ENCODE results near the gene BEND4.

Gene BEND4

DNA sequence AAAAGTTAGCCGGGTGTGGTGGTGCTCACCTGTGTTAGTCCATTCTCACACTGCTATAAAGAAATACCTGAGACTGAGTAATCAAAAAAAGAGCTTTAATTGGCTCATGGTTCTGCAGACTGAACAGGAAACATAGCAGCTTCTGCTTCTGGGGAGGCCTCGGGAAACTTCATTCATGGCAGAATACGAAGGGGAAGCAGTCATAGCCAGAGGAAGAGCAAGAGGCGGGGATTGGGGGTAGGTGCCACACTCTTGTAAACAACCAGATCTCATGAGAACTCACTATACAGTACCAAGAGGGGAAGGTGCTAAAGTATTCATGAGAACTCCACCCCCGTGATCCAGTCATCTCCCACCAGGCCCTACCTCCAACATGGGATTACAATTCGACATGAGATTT, 64.1 kb downstream of the BEND4 start:
- no peaks in the 10 kb centered on the region for H3K36me3 ChIP-seq (ENCODE audit: control insufficient read depth, insufficient read depth, low read length)
- H3K4me3 ChIP-seq (ENCODE audit: low read depth, low read length): no peak overlapping the region
- no peaks in the 10 kb centered on the region for H3K4me1 ChIP-seq (ENCODE audit: control insufficient read depth, insufficient read depth, low read length)
- no peak overlapping the region for H3K9ac ChIP-seq (ENCODE audit: low read depth, low read length)
- no peaks in the 10 kb centered on the region for H3K9me3 ChIP-seq (ENCODE audit: control insufficient read depth, insufficient read depth, low read length)
- no peaks in the 10 kb centered on the region for H3K27me3 ChIP-seq (ENCODE audit: control insufficient read depth, insufficient read depth, low read length)

GRCh38 chr4:42083816-42084215, 68.6 kb downstream of the BEND4 start:
- Histone ChIP-seq H3K4me3 (ENCODE audit: low read depth, low read length) (no peak overlapping the region), H3K27me3 (ENCODE audit: control insufficient read depth, insufficient read depth, low read length) (no peaks in the 10 kb centered on the region), H3K4me1 (ENCODE audit: control insufficient read depth, insufficient read depth, low read length) (no peaks in the 10 kb centered on the region), H3K36me3 (ENCODE audit: control insufficient read depth, insufficient read depth, low read length) (no peaks in the 10 kb centered on the region), H3K9me3 (ENCODE audit: control insufficient read depth, insufficient read depth, low read length) (no peaks in the 10 kb centered on the region), H3K9ac (ENCODE audit: low read depth, low read length) (no peak overlapping the region)

DNA sequence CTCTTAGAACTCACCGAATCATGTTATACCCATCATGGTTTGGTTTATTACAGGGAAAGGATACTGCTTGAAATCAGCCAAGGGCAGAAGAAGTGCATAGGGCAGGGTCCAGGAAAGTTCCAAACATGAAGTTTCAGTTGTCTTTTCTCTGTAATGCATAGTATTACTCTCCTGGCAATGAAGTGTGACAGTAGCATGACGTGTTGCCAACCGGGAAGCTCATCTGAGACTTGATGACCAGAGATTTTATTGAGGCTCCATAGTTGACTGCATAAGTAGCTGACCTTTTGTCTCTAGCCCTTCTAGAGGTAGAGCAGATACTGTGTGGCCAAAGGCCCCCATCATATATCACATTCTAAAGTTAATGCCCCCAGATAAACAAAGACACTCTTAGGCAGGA, 72.1 kb downstream of the BEND4 start:
- Histone ChIP-seq H3K9ac (ENCODE audit: low read depth, low read length) (no peak overlapping the region), H3K36me3 (ENCODE audit: control insufficient read depth, insufficient read depth, low read length) (no peaks in the 10 kb centered on the region), H3K4me3 (ENCODE audit: low read depth, low read length) (no peak overlapping the region), H3K9me3 (ENCODE audit: control insufficient read depth, insufficient read depth, low read length) (no peaks in the 10 kb centered on the region), H3K4me1 (ENCODE audit: control insufficient read depth, insufficient read depth, low read length) (no peaks in the 10 kb centered on the region), H3K27me3 (ENCODE audit: control insufficient read depth, insufficient read depth, low read length) (no peaks in the 10 kb centered on the region)

DNA sequence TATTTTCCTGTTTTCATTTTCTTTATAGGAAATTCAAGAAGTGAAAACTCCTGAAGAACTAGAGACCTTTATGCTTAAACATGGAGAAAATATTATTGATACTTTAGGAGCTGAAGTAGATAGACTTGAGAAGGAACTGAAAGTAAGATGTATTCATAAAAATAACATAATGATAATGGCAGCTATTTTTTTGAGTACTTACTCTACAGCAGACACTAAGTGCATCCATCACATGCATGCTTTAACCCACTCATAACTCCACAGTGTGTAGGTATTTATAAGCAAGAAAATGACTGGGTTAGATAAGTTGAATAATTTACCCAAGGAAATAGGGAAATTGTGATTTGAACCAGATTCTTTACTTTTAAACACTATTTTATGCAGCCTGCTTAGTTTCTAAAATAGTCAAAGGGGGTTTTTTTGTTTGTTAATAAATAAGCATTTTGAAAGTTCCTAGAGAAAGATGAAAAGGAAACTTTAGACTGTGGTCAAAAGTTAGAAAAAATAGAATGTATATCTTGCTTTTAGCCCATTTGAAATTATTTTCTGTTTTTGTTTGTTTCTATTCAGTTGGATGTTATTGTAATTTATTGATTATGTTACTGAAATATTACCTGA, 74.2 kb downstream of the BEND4 start:
- Histone ChIP-seq H3K4me1 (ENCODE audit: control insufficient read depth, insufficient read depth, low read length) (no peaks in the 10 kb centered on the region), H3K36me3 (ENCODE audit: control insufficient read depth, insufficient read depth, low read length) (no peaks in the 10 kb centered on the region), H3K27me3 (ENCODE audit: control insufficient read depth, insufficient read depth, low read length) (no peaks in the 10 kb centered on the region), H3K4me3 (ENCODE audit: low read depth, low read length) (no peak overlapping the region), H3K9me3 (ENCODE audit: control insufficient read depth, insufficient read depth, low read length) (no peaks in the 10 kb centered on the region), H3K9ac (ENCODE audit: low read depth, low read length) (no peak overlapping the region)

DNA sequence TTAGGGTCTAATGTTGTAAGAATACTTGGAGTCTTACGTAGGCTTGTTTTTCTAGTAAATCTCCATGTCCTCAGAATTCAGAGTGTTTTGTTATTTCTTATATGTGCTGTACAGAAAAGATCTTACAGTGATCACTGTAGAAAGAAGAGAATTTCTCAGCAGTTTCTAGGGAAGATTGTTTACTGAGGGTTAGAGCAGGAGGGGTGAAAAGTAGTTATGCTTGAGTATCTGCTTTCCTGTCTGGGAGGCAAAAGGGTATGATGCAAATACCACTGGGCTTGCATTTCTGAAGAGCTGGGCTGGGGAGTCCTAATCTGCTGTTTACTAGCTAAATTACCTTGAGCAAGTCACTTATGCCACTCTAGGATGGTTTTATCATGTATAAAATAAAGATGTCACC, 78.2 kb downstream of the BEND4 start:
- H3K36me3 ChIP-seq (ENCODE audit: control insufficient read depth, insufficient read depth, low read length): no peaks in the 10 kb centered on the region
- no peaks in the 10 kb centered on the region for H3K9me3 ChIP-seq (ENCODE audit: control insufficient read depth, insufficient read depth, low read length)
- H3K4me1 ChIP-seq (ENCODE audit: control insufficient read depth, insufficient read depth, low read length): no peaks in the 10 kb centered on the region
- no peak overlapping the region for H3K4me3 ChIP-seq (ENCODE audit: low read depth, low read length)
- H3K9ac ChIP-seq (ENCODE audit: low read depth, low read length): no peak overlapping the region
- no peaks in the 10 kb centered on the region for H3K27me3 ChIP-seq (ENCODE audit: control insufficient read depth, insufficient read depth, low read length)

DNA sequence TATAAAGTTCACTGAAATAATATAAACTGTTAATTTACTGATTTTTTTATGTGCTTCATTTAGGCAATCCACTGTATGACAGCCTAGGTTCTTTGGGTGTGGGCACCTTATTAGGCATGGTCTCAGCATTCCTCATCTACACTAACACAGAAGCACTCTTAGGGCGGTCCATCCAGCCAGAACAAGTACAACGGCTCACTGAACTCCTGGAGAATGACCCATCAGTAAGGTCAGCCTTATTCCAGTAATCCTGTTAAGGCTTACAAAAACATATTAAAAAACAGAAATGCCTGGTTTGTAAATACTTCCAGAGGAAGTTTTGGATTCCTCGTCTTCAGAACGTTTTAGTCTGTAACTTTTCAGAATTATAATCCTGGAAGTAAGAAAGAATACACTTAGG, 82.0 kb downstream of the BEND4 start:
- Histone ChIP-seq H3K36me3 (ENCODE audit: control insufficient read depth, insufficient read depth, low read length) (no peaks in the 10 kb centered on the region), H3K4me1 (ENCODE audit: control insufficient read depth, insufficient read depth, low read length) (no peaks in the 10 kb centered on the region), H3K9me3 (ENCODE audit: control insufficient read depth, insufficient read depth, low read length) (no peaks in the 10 kb centered on the region), H3K4me3 (ENCODE audit: low read depth, low read length) (no peak overlapping the region), H3K27me3 (ENCODE audit: control insufficient read depth, insufficient read depth, low read length) (no peaks in the 10 kb centered on the region), H3K9ac (ENCODE audit: low read depth, low read length) (no peak overlapping the region)

DNA sequence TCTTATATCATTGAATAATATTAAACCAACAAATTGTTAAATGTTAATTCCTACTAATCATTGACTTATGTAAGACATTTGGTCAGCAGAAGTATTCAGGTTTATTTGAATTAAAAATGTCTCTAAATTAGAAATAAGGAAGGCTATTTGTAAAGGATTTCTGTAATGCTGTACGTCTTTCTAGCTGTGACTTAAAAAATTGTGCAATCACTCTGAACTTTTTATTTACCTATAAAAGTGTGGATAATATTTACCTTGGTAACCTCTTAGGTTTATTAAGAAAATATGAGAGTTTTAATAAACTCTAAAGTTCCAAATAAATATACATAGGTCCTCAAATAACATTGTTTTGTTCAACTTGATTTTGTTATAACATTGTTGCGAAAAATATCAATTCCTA, 85.2 kb downstream of the BEND4 start:
- no peaks in the 10 kb centered on the region for H3K9me3 ChIP-seq (ENCODE audit: control insufficient read depth, insufficient read depth, low read length)
- no peak overlapping the region for H3K9ac ChIP-seq (ENCODE audit: low read depth, low read length)
- no peaks in the 10 kb centered on the region for H3K4me1 ChIP-seq (ENCODE audit: control insufficient read depth, insufficient read depth, low read length)
- H3K27me3 ChIP-seq (ENCODE audit: control insufficient read depth, insufficient read depth, low read length): no peaks in the 10 kb centered on the region
- no peak overlapping the region for H3K4me3 ChIP-seq (ENCODE audit: low read depth, low read length)
- no peaks in the 10 kb centered on the region for H3K36me3 ChIP-seq (ENCODE audit: control insufficient read depth, insufficient read depth, low read length)

- no peaks in the 10 kb centered on the region for H3K36me3 ChIP-seq (ENCODE audit: control insufficient read depth, insufficient read depth, low read length)
- H3K4me1 ChIP-seq (ENCODE audit: control insufficient read depth, insufficient read depth, low read length): no peaks in the 10 kb centered on the region
- no peak overlapping the region for H3K9ac ChIP-seq (ENCODE audit: low read depth, low read length)
- H3K4me3 ChIP-seq (ENCODE audit: low read depth, low read length): no peak overlapping the region
- no peaks in the 10 kb centered on the region for H3K27me3 ChIP-seq (ENCODE audit: control insufficient read depth, insufficient read depth, low read length)
- no peaks in the 10 kb centered on the region for H3K9me3 ChIP-seq (ENCODE audit: control insufficient read depth, insufficient read depth, low read length)
Measured at GRCh38 chr4:42066402-42066801, 86.1 kb downstream of the BEND4 start.
